ENCODE data around the gene COL5A3. TPM values are rescaled to one million over a fixed set of nuclear protein-coding genes. Genes with fewer than 3 reads are reported as not detected.
"Not testable (repeated sequence)": the region's sequence is repeated elsewhere in the genome, so short reads cannot be mapped to it uniquely, and the experiment has no call there.

COL5A3 gene
- total RNA-seq, 2 experiments from 2014 or later: 0.50 to 0.63 TPM

- POLR2A ChIA-PET: no interaction called here
- CTCF ChIA-PET: no interaction called here
Measured at GRCh38 chr19:9947441-9947840, 62.9 kb downstream of the COL5A3 start.

- CTCF ChIA-PET, POLR2A ChIA-PET: not testable (repeated sequence)
Measured at GRCh38 chr19:9946528-9947125, 63.7 kb downstream of the COL5A3 start.

- CTCF ChIA-PET: no interaction called here
Measured at GRCh38 chr19:9945319-9945966, 64.9 kb downstream of the COL5A3 start.

GRCh38 chr19:9943744-9944143, 66.6 kb downstream of the COL5A3 start:
- ChIA-PET POLR2A (no interaction called here), CTCF (interaction anchor here (0.6 to 1.1 kb wide), 2 partner anchors 18 to 84 kb away, joined by 3 to 4 read pairs; no protein-coding TSS in a partner anchor)

More at GRCh38 chr19:9945319-9945966, 64.9 kb downstream of the COL5A3 start:
- POLR2A ChIA-PET: interaction anchor here (0.5 kb wide), 1 partner anchor 141 kb away, joined by 3 read pairs; no protein-coding TSS in a partner anchor

- POLR2A ChIA-PET: no interaction called here
- CTCF ChIA-PET: no interaction called here
Measured at GRCh38 chr19:9941671-9942070, 68.6 kb downstream of the COL5A3 start.

- ChIA-PET POLR2A (no interaction called here), CTCF (no interaction called here)
Measured at GRCh38 chr19:9941231-9941630, 69.1 kb downstream of the COL5A3 start.

- ChIA-PET POLR2A (no interaction called here), CTCF (interaction anchor here (1.4 kb wide), 1 partner anchor 21 kb away, joined by 3 read pairs; no protein-coding TSS in a partner anchor)
Measured at GRCh38 chr19:9940778-9941177, 69.5 kb downstream of the COL5A3 start.

GRCh38 chr19:9939301-9939913, 70.9 kb downstream of the COL5A3 start:
- POLR2A ChIA-PET: no interaction called here
- CTCF ChIA-PET: interaction anchor here (0.9 to 1.4 kb wide), 2 partner anchors 9 to 23 kb away, joined by 3 read pairs; no protein-coding TSS in a partner anchor

GRCh38 chr19:9937001-9937411, 73.3 kb downstream of the COL5A3 start:
- ChIA-PET POLR2A (no interaction called here), CTCF (interaction anchor here (0.7 to 0.9 kb wide), 2 partner anchors 91 to 234 kb away, joined by 3 read pairs; no protein-coding TSS in a partner anchor)

- CTCF ChIA-PET: interaction anchor here (0.7 kb wide), 1 partner anchor 93 kb away, joined by 3 read pairs; no protein-coding TSS in a partner anchor
Measured at GRCh38 chr19:9936326-9937000, 73.8 kb downstream of the COL5A3 start, which contains the start of gene OLFM2. TSS of gene OLFM2 (minus strand) at chr19:9936515. CDS start at chr19:9936366, 149 bp downstream.

GRCh38 chr19:9935506-9936325, 74.6 kb downstream of the COL5A3 start:
- POLR2A ChIA-PET: no interaction called here
- CTCF ChIA-PET: interaction anchor here (0.7 kb wide), 1 partner anchor 94 kb away, joined by 3 read pairs; no protein-coding TSS in a partner anchor

More at GRCh38 chr19:9936326-9937000, 73.8 kb downstream of the COL5A3 start, which contains the start of gene OLFM2:
- POLR2A ChIA-PET: no interaction called here

- POLR2A ChIA-PET: interaction anchor here (0.6 kb wide), 1 partner anchor 12 kb away, joined by 3 read pairs; no protein-coding TSS in a partner anchor
- CTCF ChIA-PET: interaction anchor here (0.7 kb wide), 1 partner anchor 95 kb away, joined by 4 read pairs; no protein-coding TSS in a partner anchor
Measured at GRCh38 chr19:9934132-9934950, 76.0 kb downstream of the COL5A3 start.

- ChIA-PET POLR2A (interaction anchor here (0.5 kb wide), 1 partner anchor 66 kb away, joined by 4 read pairs; no protein-coding TSS in a partner anchor), CTCF (interaction anchor here (0.7 to 3.7 kb wide), 9 partner anchors 13 to 338 kb away, joined by 3 to 42 read pairs (median 5); partner anchors contain the start of gene ICAM1)
Measured at GRCh38 chr19:9932835-9933234, 77.5 kb downstream of the COL5A3 start.

GRCh38 chr19:9931629-9932028, 78.7 kb downstream of the COL5A3 start:
- ChIA-PET POLR2A (interaction anchor here (0.6 kb wide), 1 partner anchor 439 kb away, joined by 4 read pairs; no protein-coding TSS in a partner anchor), CTCF (interaction anchor here (1.2 to 3.7 kb wide), 10 partner anchors 66 to 339 kb away, joined by 3 to 42 read pairs (median 5); partner anchors contain the start of gene ICAM1)

- ChIA-PET CTCF (interaction anchor here (0.7 kb wide), 1 partner anchor 325 kb away, joined by 3 read pairs; no protein-coding TSS in a partner anchor), POLR2A (interaction anchor here (0.7 kb wide), 1 partner anchor 238 kb away, joined by 7 read pairs; no protein-coding TSS in a partner anchor)
Measured at GRCh38 chr19:9923440-9923839, 86.9 kb downstream of the COL5A3 start.

- CTCF ChIA-PET: interaction anchor here (0.6 kb wide), 2 partner anchors 246 to 326 kb away, joined by 3 read pairs; no protein-coding TSS in a partner anchor
- POLR2A ChIA-PET: interaction anchor here (0.7 kb wide), 1 partner anchor 238 kb away, joined by 7 read pairs; no protein-coding TSS in a partner anchor
Measured at GRCh38 chr19:9922782-9923379, 87.4 kb downstream of the COL5A3 start.

- ChIA-PET CTCF (interaction anchor here (1.3 kb wide), 1 partner anchor 13 kb away, joined by 3 read pairs; no protein-coding TSS in a partner anchor), POLR2A (no interaction called here)
Measured at GRCh38 chr19:9917321-9917720, 93.0 kb downstream of the COL5A3 start.
